ENCODE data around the gene SERTAD2.

The SERTAD2 gene

DNA sequence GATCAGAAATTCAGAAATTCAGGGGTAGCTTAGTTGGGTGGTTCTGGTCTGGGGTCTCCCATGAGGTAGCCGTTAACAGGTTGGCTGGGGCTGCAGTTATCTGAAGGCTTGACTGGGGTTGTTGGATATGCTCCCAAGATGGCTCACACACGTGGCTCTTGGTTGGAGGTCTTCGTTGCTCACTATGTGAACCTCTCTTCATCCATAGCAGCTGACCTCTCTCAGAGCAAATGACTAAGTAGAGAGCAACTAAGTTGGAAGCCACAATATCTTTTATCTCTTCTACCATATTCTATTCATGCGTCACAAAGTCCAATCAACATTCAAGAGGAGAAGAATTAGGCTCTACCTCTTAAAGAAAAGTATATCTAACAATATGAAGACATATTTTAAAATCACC lies 38.7 kb upstream of the SERTAD2 start:
- Histone ChIP-seq H3K27me3 (ENCODE audit: control insufficient read depth, insufficient read depth, low read length, poor library complexity, severe bottlenecking) (no peaks in the 10 kb centered on the region), H3K36me3 (ENCODE audit: control insufficient read depth, insufficient read depth, low read length) (no peaks in the 10 kb centered on the region), H3K9me3 (ENCODE audit: control insufficient read depth, low read length) (no peaks in the 10 kb centered on the region), H3K4me1 (ENCODE audit: control insufficient read depth, insufficient read depth, low read length) (no peaks in the 10 kb centered on the region), H3K4me3 (ENCODE audit: insufficient read depth, low read depth, low read length) (no peak overlapping the region), H3K27ac (ENCODE audit: insufficient read depth, low read depth, low read length, poor library complexity, severe bottlenecking) (no peak overlapping the region)
- 71 to 91% methylated on average over 3 to 4 of the region's 4 CpGs for WGBS, 2 experiments

DNA sequence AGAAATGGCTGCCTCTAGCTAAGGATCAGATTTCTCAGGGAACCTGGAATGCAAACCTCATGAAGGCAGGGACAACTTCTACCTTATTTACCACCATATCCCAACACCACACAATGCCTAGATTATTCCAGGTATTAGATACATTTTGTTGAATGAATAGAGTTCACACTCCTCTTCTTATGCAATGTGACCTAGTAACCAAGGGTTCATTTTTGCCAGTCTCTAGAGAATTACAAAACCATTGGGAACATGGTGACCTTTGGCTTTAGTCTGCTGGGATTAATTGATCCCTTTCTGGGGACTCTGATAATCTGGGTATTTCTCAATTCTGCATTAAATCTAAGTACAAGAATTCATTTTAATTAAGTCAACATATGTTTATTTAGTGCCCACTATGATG lies 35.2 kb upstream of the SERTAD2 start:
- Histone ChIP-seq H3K27me3 (ENCODE audit: control insufficient read depth, insufficient read depth, low read length, poor library complexity, severe bottlenecking) (no peaks in the 10 kb centered on the region), H3K27ac (ENCODE audit: insufficient read depth, low read depth, low read length, poor library complexity, severe bottlenecking) (no peak overlapping the region), H3K4me1 (ENCODE audit: control insufficient read depth, insufficient read depth, low read length) (no peaks in the 10 kb centered on the region), H3K4me3 (ENCODE audit: insufficient read depth, low read depth, low read length) (no peak overlapping the region), H3K36me3 (ENCODE audit: control insufficient read depth, insufficient read depth, low read length) (no peaks in the 10 kb centered on the region), H3K9me3 (ENCODE audit: control insufficient read depth, low read length) (no peaks in the 10 kb centered on the region)

GRCh38 chr2:64686283-64686956 lies 32.7 kb upstream of the SERTAD2 start:
- Histone ChIP-seq H3K9me3 (ENCODE audit: control insufficient read depth, low read length) (no peaks in the 10 kb centered on the region), H3K27ac (ENCODE audit: insufficient read depth, low read depth, low read length, poor library complexity, severe bottlenecking) (no peak overlapping the region), H3K27me3 (ENCODE audit: control insufficient read depth, insufficient read depth, low read length, poor library complexity, severe bottlenecking) (no peaks in the 10 kb centered on the region), H3K4me1 (ENCODE audit: control insufficient read depth, insufficient read depth, low read length) (no peaks in the 10 kb centered on the region), H3K36me3 (ENCODE audit: control insufficient read depth, insufficient read depth, low read length) (no peaks in the 10 kb centered on the region), H3K4me3 (ENCODE audit: insufficient read depth, low read depth, low read length) (no peak overlapping the region)
- 77 to 78% methylated on average over 5 of the region's 5 CpGs for WGBS, 2 experiments

GRCh38 chr2:64685430-64685829 lies 31.7 kb upstream of the SERTAD2 start:
- Histone ChIP-seq H3K4me1 (ENCODE audit: control insufficient read depth, insufficient read depth, low read length) (no peaks in the 10 kb centered on the region), H3K4me3 (ENCODE audit: insufficient read depth, low read depth, low read length) (no peak overlapping the region)
- 89 to 90% methylated on average over 1 of the region's 1 CpG for WGBS, 2 experiments

GRCh38 chr2:64683771-64684510 lies 30.2 kb upstream of the SERTAD2 start:
- Histone ChIP-seq H3K36me3 (ENCODE audit: control insufficient read depth, insufficient read depth, low read length) (no peaks in the 10 kb centered on the region), H3K9me3 (ENCODE audit: control insufficient read depth, low read length) (no peaks in the 10 kb centered on the region), H3K27ac (ENCODE audit: insufficient read depth, low read depth, low read length, poor library complexity, severe bottlenecking) (no peak overlapping the region), H3K4me1 (ENCODE audit: control insufficient read depth, insufficient read depth, low read length) (peaks cover 12% of the 10 kb centered on the region), H3K27me3 (ENCODE audit: control insufficient read depth, insufficient read depth, low read length, poor library complexity, severe bottlenecking) (no peaks in the 10 kb centered on the region), H3K4me3 (ENCODE audit: insufficient read depth, low read depth, low read length) (no peak overlapping the region)
- WGBS, 2 experiments: 92 to 96% methylated on average over 9 of the region's 9 CpGs

More at GRCh38 chr2:64685430-64685829, 31.7 kb upstream of the SERTAD2 start:
- no peaks in the 10 kb centered on the region for H3K27me3 ChIP-seq (ENCODE audit: control insufficient read depth, insufficient read depth, low read length, poor library complexity, severe bottlenecking)
- no peaks in the 10 kb centered on the region for H3K9me3 ChIP-seq (ENCODE audit: control insufficient read depth, low read length)
- no peaks in the 10 kb centered on the region for H3K36me3 ChIP-seq (ENCODE audit: control insufficient read depth, insufficient read depth, low read length)
- no peak overlapping the region for H3K27ac ChIP-seq (ENCODE audit: insufficient read depth, low read depth, low read length, poor library complexity, severe bottlenecking)

- H3K4me1 ChIP-seq (ENCODE audit: control insufficient read depth, insufficient read depth, low read length): peaks cover 12% of the 10 kb centered on the region
- no peak overlapping the region for H3K27ac ChIP-seq (ENCODE audit: insufficient read depth, low read depth, low read length, poor library complexity, severe bottlenecking)
- no peaks in the 10 kb centered on the region for H3K27me3 ChIP-seq (ENCODE audit: control insufficient read depth, insufficient read depth, low read length, poor library complexity, severe bottlenecking)
- H3K9me3 ChIP-seq (ENCODE audit: control insufficient read depth, low read length): no peaks in the 10 kb centered on the region
- WGBS, 2 experiments: 92 to 93% methylated on average over 2 of the region's 2 CpGs
- H3K4me3 ChIP-seq (ENCODE audit: insufficient read depth, low read depth, low read length): no peak overlapping the region
- no peaks in the 10 kb centered on the region for H3K36me3 ChIP-seq (ENCODE audit: control insufficient read depth, insufficient read depth, low read length)
Observed at GRCh38 chr2:64681479-64681967, 27.8 kb upstream of the SERTAD2 start.

DNA sequence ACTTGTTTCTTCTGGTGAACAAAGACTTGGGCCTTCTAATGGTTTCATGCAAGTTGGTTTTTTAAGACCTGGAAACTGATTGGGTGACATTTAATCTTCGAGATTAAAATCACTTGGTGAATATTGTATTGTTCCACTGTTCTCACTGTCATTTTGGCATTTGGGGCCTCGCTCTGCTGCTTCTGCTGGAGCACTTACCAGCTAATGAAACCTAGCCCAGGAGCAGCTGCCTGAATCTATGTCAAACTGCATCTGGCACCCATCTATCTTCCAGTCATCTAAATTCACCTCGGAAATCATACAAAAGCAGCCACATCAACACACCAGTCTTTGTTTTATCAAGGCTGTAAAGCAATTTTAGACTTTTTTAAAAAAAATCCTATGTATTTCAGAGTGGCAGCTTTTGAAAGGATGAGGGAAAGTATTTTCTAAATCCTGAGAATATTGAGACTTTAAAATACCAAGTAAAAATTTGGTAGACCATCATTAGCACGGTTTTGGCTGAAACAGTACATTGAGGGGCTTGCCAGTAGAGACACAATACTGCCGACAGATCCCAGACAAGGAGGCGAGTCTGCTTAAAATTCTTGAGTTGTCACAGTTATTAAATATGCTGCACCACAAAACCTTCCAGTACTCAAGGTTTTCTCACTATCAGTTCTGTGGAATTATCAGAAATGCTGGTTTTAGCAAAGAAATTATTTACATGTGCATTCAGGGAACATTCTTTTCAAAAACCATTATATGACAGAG lies 26.1 kb upstream of the SERTAD2 start:
- Histone ChIP-seq H3K27me3 (ENCODE audit: control insufficient read depth, insufficient read depth, low read length, poor library complexity, severe bottlenecking) (no peaks in the 10 kb centered on the region), H3K36me3 (ENCODE audit: control insufficient read depth, insufficient read depth, low read length) (no peaks in the 10 kb centered on the region), H3K9me3 (ENCODE audit: control insufficient read depth, low read length) (no peaks in the 10 kb centered on the region), H3K4me3 (ENCODE audit: insufficient read depth, low read depth, low read length) (no peak overlapping the region), H3K27ac (ENCODE audit: insufficient read depth, low read depth, low read length, poor library complexity, severe bottlenecking) (no peak overlapping the region), H3K4me1 (ENCODE audit: control insufficient read depth, insufficient read depth, low read length) (peaks cover 12% of the 10 kb centered on the region)
- WGBS, 2 experiments: 93% methylated on average over 6 of the region's 6 CpGs

DNA sequence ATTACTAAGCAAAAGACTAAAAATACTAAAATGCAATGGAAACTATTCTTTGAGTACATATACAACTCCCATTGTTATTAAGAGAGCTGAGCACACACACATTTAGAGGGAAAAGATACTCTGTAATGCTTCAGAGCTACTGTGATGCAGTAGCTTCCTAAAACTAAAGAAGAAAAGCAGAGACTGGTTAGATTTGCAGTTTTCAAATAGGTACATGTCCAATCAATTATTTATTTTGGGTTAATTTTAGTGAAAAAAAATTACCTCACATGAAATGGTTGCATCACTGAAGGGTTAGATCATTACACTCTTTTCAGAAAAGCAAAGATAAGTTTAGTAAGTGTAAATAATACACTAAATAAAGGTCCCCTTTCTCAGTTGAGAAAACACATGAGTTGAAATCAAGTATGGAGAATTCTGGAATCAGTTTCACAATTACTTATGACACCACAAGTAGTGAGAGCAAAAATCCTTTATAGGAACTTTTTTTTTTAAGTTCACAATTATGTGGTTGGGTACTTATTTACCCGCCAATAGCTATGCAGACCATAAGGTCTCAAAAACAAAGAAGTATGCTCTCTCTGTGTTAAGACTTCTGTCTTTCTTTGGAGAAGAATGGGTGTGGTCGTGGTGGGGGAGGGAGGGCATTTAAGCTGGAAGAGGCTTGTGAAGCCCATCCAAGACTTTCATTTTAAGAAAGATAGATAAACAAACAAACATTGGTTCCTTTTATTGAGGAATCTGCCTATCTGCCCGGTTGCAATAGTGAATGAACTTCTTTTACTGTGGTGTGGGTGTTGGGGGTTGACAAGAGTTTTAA lies 25.3 kb upstream of the SERTAD2 start:
- Histone ChIP-seq H3K4me1 (ENCODE audit: control insufficient read depth, insufficient read depth, low read length) (peaks cover 12% of the 10 kb centered on the region), H3K27ac (ENCODE audit: insufficient read depth, low read depth, low read length, poor library complexity, severe bottlenecking) (no peak overlapping the region), H3K9me3 (ENCODE audit: control insufficient read depth, low read length) (no peaks in the 10 kb centered on the region), H3K4me3 (ENCODE audit: insufficient read depth, low read depth, low read length) (no peak overlapping the region), H3K36me3 (ENCODE audit: control insufficient read depth, insufficient read depth, low read length) (no peaks in the 10 kb centered on the region), H3K27me3 (ENCODE audit: control insufficient read depth, insufficient read depth, low read length, poor library complexity, severe bottlenecking) (no peaks in the 10 kb centered on the region)
- 43 to 63% methylated on average over 2 of the region's 3 CpGs for WGBS, 2 experiments

DNA sequence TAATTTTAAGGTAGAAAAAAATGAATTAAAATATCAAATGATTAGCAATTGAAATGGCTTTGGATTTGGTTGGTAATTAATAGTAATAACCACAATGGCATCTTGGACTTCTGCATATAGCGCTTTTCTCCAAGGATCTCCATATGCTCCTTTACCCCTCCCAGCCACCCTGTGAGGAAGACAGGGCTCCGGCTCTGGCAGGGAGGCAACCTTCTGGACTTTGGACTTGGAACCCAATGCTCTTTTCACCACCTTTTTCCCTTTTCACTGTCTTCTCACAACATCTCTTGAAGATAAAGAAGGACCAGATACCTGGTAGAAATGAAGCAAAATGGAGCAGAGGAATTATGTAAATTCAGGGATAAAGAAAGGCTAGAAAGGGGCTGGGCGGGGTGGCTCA lies 23.8 kb upstream of the SERTAD2 start:
- Histone ChIP-seq H3K27ac (ENCODE audit: insufficient read depth, low read depth, low read length, poor library complexity, severe bottlenecking) (no peak overlapping the region), H3K36me3 (ENCODE audit: control insufficient read depth, insufficient read depth, low read length) (no peaks in the 10 kb centered on the region), H3K4me3 (ENCODE audit: insufficient read depth, low read depth, low read length) (no peak overlapping the region), H3K4me1 (ENCODE audit: control insufficient read depth, insufficient read depth, low read length) (peaks cover 12% of the 10 kb centered on the region), H3K9me3 (ENCODE audit: control insufficient read depth, low read length) (no peaks in the 10 kb centered on the region), H3K27me3 (ENCODE audit: control insufficient read depth, insufficient read depth, low read length, poor library complexity, severe bottlenecking) (no peaks in the 10 kb centered on the region)
- 96 to 98% methylated on average over 3 of the region's 3 CpGs for WGBS, 2 experiments

Measured in ectodermal cell (in vitro differentiated cells).